ENCODE measurements around the gene SIL1. TPM values are rescaled to one million over a fixed set of nuclear protein-coding genes. Genes with fewer than 3 reads are reported as not detected.

The SIL1 gene
- total RNA-seq, 1 experiment from 2014 or later: 10.7 TPM

DNA sequence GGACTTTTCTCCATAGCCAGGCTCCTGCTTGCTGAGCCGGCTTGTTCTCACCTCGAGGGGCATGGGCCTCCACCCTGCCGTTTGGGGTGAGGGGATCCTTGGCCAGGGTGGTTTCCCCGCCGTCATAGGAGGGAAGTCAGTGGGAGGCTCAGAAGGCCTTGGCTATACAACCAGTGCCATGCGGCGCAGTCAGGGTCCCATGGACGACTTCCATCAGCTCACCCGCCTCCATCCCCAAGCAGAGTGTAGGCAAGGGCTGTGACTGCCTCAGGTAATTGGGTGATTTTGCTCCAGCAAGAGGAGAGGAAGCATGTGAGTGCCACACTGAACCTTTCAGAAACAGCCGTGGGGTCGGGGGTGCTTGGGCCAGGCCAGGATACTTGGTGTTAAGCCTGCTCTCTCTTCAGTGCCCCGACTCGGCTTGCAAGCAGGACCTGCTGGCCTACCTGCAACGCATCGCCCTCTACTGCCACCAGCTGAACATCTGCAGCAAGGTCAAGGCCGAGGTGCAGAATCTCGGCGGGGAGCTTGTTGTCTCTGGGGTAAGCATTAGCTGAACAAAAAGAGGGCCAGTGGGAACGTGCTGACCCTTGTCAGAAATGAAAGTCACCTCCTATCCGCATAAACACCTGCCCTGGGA lies 265.9 kb downstream of the SIL1 start:
- peak overlapping the region; percentile 6; the same call in 1 of the 2 replicates for H3K27ac Mint-ChIP-seq
- no peak overlapping the region for H3K4me3 Mint-ChIP-seq
- ChIA-PET POLR2A (interaction anchor here (1.3 kb wide), 1 partner anchor 12 kb away, joined by 3 read pairs; no protein-coding TSS in a partner anchor), CTCF (interaction anchor here (0.6 to 3.0 kb wide), 26 partner anchors 11 to 353 kb away, joined by 3 to 16 read pairs (median 4); no protein-coding TSS in a partner anchor)
- H3K4me1 Mint-ChIP-seq: peaks cover 31% of the 10 kb centered on the region
- TF ChIP-seq, protein P1, sequence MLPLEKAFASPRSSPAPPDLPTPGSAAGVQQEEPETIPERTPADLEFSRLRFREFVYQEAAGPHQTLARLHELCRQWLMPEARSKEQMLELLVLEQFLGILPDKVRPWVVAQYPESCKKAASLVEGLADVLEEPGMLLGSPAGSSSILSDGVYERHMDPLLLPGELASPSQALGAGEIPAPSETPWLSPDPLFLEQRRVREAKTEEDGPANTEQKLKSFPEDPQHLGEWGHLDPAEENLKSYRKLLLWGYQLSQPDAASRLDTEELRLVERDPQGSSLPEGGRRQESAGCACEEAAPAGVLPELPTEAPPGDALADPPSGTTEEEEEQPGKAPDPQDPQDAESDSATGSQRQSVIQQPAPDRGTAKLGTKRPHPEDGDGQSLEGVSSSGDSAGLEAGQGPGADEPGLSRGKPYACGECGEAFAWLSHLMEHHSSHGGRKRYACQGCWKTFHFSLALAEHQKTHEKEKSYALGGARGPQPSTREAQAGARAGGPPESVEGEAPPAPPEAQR (CRISPR knock-in tag; IDR thresholded peaks at IDR 0.05): no peak
- TF ChIP-seq GTF2I (CRISPR knock-in tag; conservative IDR thresholded peaks at IDR 0.05): no peak
- no peaks in the 10 kb centered on the region for H3K9me3 Mint-ChIP-seq
- peaks cover 52% of the 10 kb centered on the region for H3K36me3 Mint-ChIP-seq
- H3K27me3 Mint-ChIP-seq (ENCODE audit: low read depth): no peaks in the 10 kb centered on the region
- peak; percentile 71 for DNase-seq (ENCODE audit: low spot score)
- ATAC-seq: peak; percentile 81

- Mint-ChIP-seq H3K4me3 (no peak overlapping the region), H3K36me3 (peaks cover 66% of the 10 kb centered on the region), H3K27me3 (ENCODE audit: low read depth) (no peaks in the 10 kb centered on the region), H3K4me1 (peaks cover 15% of the 10 kb centered on the region), H3K27ac (no peak overlapping the region), H3K9me3 (no peaks in the 10 kb centered on the region)
- ChIA-PET CTCF (interaction anchor here (0.6 kb wide), 1 partner anchor 52 kb away, joined by 5 read pairs; no protein-coding TSS in a partner anchor), POLR2A (no interaction called here)
- TF ChIP-seq TCF7 (CRISPR knock-in tag; IDR thresholded peaks at IDR 0.05; ENCODE audit: low read depth): no peak
- TF ChIP-seq FOXK1 (CRISPR knock-in tag; IDR thresholded peaks at IDR 0.05): no peak
- TF ChIP-seq E2F5 (CRISPR knock-in tag; IDR thresholded peaks at IDR 0.05): no peak
- TF ChIP-seq E2F1 (CRISPR knock-in tag; IDR thresholded peaks at IDR 0.05): no peak
- no peak for TF ChIP-seq GRHL2 (CRISPR knock-in tag; IDR thresholded peaks at IDR 0.05; ENCODE audit: insufficient replicate concordance, severe bottlenecking)
- no peak for TF ChIP-seq IRF2 (CRISPR knock-in tag; IDR thresholded peaks at IDR 0.05; ENCODE audit: borderline replicate concordance, low read depth)
- TF ChIP-seq, protein P2, sequence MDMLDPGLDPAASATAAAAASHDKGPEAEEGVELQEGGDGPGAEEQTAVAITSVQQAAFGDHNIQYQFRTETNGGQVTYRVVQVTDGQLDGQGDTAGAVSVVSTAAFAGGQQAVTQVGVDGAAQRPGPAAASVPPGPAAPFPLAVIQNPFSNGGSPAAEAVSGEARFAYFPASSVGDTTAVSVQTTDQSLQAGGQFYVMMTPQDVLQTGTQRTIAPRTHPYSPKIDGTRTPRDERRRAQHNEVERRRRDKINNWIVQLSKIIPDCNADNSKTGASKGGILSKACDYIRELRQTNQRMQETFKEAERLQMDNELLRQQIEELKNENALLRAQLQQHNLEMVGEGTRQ (CRISPR knock-in tag; IDR thresholded peaks at IDR 0.05): no peak
- TF ChIP-seq PRRX2 (CRISPR knock-in tag; IDR thresholded peaks at IDR 0.05): no peak
- no peak for TF ChIP-seq NR2C2 (CRISPR knock-in tag; IDR thresholded peaks at IDR 0.05)
- ATAC-seq: no peak
- DNase-seq (ENCODE audit: low spot score): no peak
These were observed 267.6 kb downstream of the SIL1 start for GRCh38 chr5:138930371-138931097.

DNA sequence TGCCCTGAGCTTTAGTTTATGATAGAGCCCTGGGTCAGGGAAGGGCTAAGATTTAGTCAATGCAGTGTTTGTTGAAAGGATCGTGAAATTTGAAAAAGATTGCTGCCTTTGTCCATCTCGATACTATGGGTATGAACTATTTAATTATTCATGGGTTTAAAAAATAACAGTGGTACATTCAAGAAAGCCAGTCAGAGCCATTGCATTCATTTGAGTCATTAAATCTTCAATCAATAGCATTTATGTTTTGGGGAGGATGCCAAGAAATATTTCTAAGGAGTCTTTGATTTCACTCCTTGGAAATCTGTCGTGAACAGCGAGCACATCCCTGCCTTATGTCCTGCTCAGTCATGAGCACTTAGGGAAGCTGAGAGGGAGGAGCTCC lies 268.6 kb downstream of the SIL1 start:
- H3K4me3 Mint-ChIP-seq: no peak overlapping the region
- peaks cover 10% of the 10 kb centered on the region for H3K4me1 Mint-ChIP-seq
- DNase-seq (ENCODE audit: low spot score) (no peak), ATAC-seq (no peak)
- ChIA-PET CTCF (no interaction called here), POLR2A (no interaction called here)
- no peak overlapping the region for H3K27ac Mint-ChIP-seq
- H3K9me3 Mint-ChIP-seq: no peaks in the 10 kb centered on the region
- H3K36me3 Mint-ChIP-seq: peaks cover 69% of the 10 kb centered on the region
- H3K27me3 Mint-ChIP-seq (ENCODE audit: low read depth): no peaks in the 10 kb centered on the region
- TF ChIP-seq, protein P3, sequence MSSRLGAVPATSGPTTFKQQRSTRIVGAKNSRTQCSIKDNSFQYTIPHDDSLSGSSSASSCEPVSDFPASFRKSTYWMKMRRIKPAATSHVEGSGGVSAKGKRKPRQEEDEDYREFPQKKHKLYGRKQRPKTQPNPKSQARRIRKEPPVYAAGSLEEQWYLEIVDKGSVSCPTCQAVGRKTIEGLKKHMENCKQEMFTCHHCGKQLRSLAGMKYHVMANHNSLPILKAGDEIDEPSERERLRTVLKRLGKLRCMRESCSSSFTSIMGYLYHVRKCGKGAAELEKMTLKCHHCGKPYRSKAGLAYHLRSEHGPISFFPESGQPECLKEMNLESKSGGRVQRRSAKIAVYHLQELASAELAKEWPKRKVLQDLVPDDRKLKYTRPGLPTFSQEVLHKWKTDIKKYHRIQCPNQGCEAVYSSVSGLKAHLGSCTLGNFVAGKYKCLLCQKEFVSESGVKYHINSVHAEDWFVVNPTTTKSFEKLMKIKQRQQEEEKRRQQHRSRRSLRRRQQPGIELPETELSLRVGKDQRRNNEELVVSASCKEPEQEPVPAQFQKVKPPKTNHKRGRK (CRISPR knock-in tag; IDR thresholded peaks at IDR 0.05; ENCODE audit: borderline replicate concordance): no peak
- no peak for TF ChIP-seq TCF7 (CRISPR knock-in tag; IDR thresholded peaks at IDR 0.05; ENCODE audit: low read depth)
- no peak for TF ChIP-seq TEAD4 (CRISPR knock-in tag; IDR thresholded peaks at IDR 0.05)
- TF ChIP-seq, protein P4, sequence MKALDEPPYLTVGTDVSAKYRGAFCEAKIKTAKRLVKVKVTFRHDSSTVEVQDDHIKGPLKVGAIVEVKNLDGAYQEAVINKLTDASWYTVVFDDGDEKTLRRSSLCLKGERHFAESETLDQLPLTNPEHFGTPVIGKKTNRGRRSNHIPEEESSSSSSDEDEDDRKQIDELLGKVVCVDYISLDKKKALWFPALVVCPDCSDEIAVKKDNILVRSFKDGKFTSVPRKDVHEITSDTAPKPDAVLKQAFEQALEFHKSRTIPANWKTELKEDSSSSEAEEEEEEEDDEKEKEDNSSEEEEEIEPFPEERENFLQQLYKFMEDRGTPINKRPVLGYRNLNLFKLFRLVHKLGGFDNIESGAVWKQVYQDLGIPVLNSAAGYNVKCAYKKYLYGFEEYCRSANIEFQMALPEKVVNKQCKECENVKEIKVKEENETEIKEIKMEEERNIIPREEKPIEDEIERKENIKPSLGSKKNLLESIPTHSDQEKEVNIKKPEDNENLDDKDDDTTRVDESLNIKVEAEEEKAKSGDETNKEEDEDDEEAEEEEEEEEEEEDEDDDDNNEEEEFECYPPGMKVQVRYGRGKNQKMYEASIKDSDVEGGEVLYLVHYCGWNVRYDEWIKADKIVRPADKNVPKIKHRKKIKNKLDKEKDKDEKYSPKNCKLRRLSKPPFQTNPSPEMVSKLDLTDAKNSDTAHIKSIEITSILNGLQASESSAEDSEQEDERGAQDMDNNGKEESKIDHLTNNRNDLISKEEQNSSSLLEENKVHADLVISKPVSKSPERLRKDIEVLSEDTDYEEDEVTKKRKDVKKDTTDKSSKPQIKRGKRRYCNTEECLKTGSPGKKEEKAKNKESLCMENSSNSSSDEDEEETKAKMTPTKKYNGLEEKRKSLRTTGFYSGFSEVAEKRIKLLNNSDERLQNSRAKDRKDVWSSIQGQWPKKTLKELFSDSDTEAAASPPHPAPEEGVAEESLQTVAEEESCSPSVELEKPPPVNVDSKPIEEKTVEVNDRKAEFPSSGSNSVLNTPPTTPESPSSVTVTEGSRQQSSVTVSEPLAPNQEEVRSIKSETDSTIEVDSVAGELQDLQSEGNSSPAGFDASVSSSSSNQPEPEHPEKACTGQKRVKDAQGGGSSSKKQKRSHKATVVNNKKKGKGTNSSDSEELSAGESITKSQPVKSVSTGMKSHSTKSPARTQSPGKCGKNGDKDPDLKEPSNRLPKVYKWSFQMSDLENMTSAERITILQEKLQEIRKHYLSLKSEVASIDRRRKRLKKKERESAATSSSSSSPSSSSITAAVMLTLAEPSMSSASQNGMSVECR (CRISPR knock-in tag; IDR thresholded peaks at IDR 0.05; ENCODE audit: borderline replicate concordance): no peak
- TF ChIP-seq ZNF281 (CRISPR knock-in tag; IDR thresholded peaks at IDR 0.05): no peak
- no peak for TF ChIP-seq JUN (CRISPR knock-in tag; IDR thresholded peaks at IDR 0.05)

All from WTC11 (cell line).